ENCODE measurements around the gene ZFP1. TPM values are rescaled to one million over a fixed set of nuclear protein-coding genes. Genes with fewer than 3 reads are reported as not detected.

The ZFP1 gene
- total RNA-seq, 4 donors from 2014 or later = 5.5 to 12.6 (median 7.0) TPM

GRCh38 chr16:75109732-75110243, 38.5 kb upstream of the ZFP1 start:
- no peak for TF ChIP-seq CTCF (IDR thresholded peaks at IDR 0.05)
- DNase-seq (ENCODE audit: low spot score) (no peak), ATAC-seq (ENCODE audit: low FRiP score) (no peak)

- peak; percentile 81 for ATAC-seq (ENCODE audit: low FRiP score)
- peak; percentile 74 for DNase-seq (ENCODE audit: low spot score)
- TF ChIP-seq CTCF (IDR thresholded peaks at IDR 0.05) = peak in 1 of 3 donors; percentile 37
These were observed 37.4 kb upstream of the ZFP1 start for GRCh38 chr16:75110637-75111513.

GRCh38 chr16:75111514-75111940, 36.8 kb upstream of the ZFP1 start:
- ATAC-seq (ENCODE audit: low FRiP score) (no peak), DNase-seq (ENCODE audit: low spot score) (no peak)
- TF ChIP-seq CTCF (IDR thresholded peaks at IDR 0.05) = no peak

GRCh38 chr16:75111961-75112733, 36.2 kb upstream of the ZFP1 start:
- DNase-seq (ENCODE audit: low spot score) (no peak), ATAC-seq (ENCODE audit: low FRiP score) (no peak)
- TF ChIP-seq CTCF (IDR thresholded peaks at IDR 0.05) = no peak

GRCh38 chr16:75112734-75113491, 35.4 kb upstream of the ZFP1 start:
- ATAC-seq (ENCODE audit: low FRiP score) = no peak
- no peak for DNase-seq (ENCODE audit: low spot score)
- TF ChIP-seq CTCF (IDR thresholded peaks at IDR 0.05) = no peak

GRCh38 chr16:75113541-75114121, 34.7 kb upstream of the ZFP1 start:
- no peak for TF ChIP-seq CTCF (IDR thresholded peaks at IDR 0.05)
- no peak for ATAC-seq (ENCODE audit: low FRiP score)
- DNase-seq (ENCODE audit: low spot score) = no peak

Data from omental fat pad (tissue), 4 donors.